WTC11 (cell line): ENCODE data around the gene IKBKE.

Experiments
- ATF1 ChIP-seq: sonication (generic); formaldehyde crosslinking; IDR thresholded peaks from 2 replicates; pipeline ENCODE4 v1.8.1; 2023; ENCODE audit warnings: mild to moderate bottlenecking, moderate library complexity, missing genetic modification reagents
- CTCF ChIP-seq: fragments of 200-600 bp; IDR thresholded peaks from 2 replicates; pipeline ENCODE4 v1.8.0; 2022; ENCODE audit warnings: antibody characterized with exemption
- MAX ChIP-seq: sonication (generic); formaldehyde crosslinking; IDR thresholded peaks from 2 replicates; pipeline ENCODE4 v1.8.0; 2022; ENCODE audit warnings: mild to moderate bottlenecking, missing genetic modification reagents
- MLX ChIP-seq: sonication (generic); formaldehyde crosslinking; IDR thresholded peaks from 2 replicates; pipeline ENCODE4 v1.8.1; 2023; ENCODE audit warnings: mild to moderate bottlenecking, missing genetic modification reagents, moderate library complexity
- NFYB ChIP-seq: sonication (generic); formaldehyde crosslinking; conservative IDR thresholded peaks from 2 replicates; pipeline ENCODE4 v1.8.0; 2022; ENCODE audit warnings: low read depth, missing genetic modification reagents
- TEAD1 ChIP-seq: sonication (generic); formaldehyde crosslinking; IDR thresholded peaks from 2 replicates; pipeline ENCODE4 v1.8.0; 2022; ENCODE audit warnings: mild to moderate bottlenecking, missing genetic modification reagents
- ZNF232 ChIP-seq: sonication (generic); formaldehyde crosslinking; IDR thresholded peaks from 2 replicates; pipeline ENCODE4 v1.8.0; 2022; ENCODE audit warnings: mild to moderate bottlenecking, missing genetic modification reagents
- ZNF281 ChIP-seq: sonication (generic); formaldehyde crosslinking; IDR thresholded peaks from 2 replicates; pipeline ENCODE4 v1.8.0; 2023; ENCODE audit warnings: mild to moderate bottlenecking, missing genetic modification reagents
- ZNF671 ChIP-seq: fragments of 250-450 bp; sonication (Bioruptor Pico); IDR thresholded peaks from 2 replicates; pipeline ENCODE4 v1.8.0; 2021; ENCODE audit warnings: mild to moderate bottlenecking

GRCh38 chr1:206495011-206495461, 24.8 kb downstream of the IKBKE start:
- no peak for TF ChIP-seq NFYB (CRISPR knock-in tag)
- TF ChIP-seq MLX, result no peak
- TF ChIP-seq TEAD1, result no peak
- TF ChIP-seq CTCF, result no peak
- TF ChIP-seq MAX (CRISPR knock-in tag), result no peak
- no peak for TF ChIP-seq ZNF232
- TF ChIP-seq ZNF281 (CRISPR knock-in tag), result no peak
- no peak for TF ChIP-seq ATF1 (CRISPR knock-in tag)
- no peak for TF ChIP-seq ZNF671 (CRISPR knock-in tag)
